CD4-positive, alpha-beta T cell treated with Interleukin-10 for 1 hour (primary cell): ENCODE measurements around the gene CFAP46.
"Not testable (repeated sequence)": the region's sequence is repeated elsewhere in the genome, so short reads cannot be mapped to it uniquely, and the experiment has no call there.

Experiments used
- DNase-seq: peaks from one replicate; pipeline ENCODE4 v3.0.0-alpha.2; 2020

The CFAP46 gene

DNA sequence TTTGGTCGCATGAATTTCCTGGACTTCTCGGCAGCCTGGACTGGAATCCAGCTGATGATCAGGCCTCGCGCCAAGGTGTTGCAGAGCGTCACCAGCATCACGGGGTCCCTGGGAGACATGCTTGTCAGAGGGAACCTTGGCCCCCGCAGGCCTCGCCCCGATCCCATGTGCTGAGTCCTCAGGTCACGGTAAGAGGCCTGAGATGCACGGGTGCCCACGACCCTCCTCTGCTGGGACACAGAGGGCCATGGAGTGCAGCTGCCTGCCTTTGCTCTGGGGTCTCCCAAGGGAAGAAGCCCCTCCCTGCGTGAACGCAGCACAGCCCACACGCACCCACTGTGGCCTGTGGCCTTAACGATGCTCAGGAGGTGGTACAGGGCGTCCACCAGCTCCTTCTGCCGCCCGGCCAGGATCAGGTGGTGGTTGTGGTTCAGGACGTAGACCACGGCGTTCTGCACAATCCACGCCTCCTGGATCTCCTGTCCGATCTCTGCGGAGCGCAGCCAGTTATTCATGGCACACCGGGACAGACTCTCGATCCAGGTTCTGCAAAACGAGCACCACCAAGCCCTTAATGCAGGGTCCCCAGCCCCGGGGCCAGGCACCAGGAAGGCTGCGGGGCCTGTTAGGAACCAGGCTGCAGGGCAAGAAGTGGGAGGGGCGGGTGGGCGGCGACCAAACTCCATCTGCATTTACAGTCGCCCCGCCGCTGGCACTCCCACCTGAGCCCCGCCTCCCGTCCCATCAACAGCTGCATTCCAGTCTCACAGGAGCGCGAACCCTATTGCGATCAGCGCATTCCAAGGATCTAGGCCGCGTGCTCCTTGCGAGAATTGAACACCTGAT, 29.4 kb downstream of the CFAP46 start:
- no peak for DNase-seq

DNA sequence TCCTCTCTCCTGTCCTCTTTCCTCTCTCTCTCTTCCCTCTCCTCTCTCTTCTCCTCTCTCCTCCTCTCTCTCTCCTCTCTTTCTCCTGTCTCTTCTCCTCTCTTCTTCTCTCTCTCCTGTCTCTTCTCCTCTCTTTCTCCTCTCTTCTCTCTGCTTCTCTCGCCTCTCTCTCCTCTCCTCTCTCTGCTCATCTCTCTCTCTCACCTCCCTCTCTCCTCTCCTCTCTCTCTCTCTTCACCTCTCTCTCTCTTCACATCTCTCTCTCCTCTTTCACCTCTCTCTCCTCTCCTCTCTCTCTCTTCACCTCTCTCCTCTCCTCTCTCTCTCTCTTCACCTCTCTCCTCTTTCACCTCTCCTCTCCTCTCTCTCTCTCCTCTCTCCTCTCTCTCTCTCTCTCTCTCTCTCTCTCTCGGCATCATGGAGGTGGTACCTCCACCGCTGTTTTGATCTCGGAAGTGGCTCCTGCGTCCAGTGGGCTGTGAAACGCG, 30.1 kb downstream of the CFAP46 start:
- no peak for DNase-seq

DNA sequence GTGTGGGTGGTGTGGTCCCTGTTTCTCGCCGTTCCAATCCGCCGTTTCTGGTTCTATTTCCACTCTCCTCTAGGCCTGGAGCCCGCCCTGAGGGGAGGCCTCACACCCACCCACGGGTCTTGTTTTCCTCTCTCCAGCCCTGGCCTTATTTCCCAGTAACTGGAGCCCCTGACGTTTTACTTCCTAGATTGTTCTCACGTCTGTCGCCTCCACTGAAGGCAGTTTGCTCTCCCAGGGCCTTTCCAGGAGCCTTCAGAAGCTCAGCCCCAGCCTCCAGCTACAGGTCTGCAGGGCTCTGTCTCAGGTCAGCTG, 30.6 kb downstream of the CFAP46 start:
- no peak for DNase-seq

DNA sequence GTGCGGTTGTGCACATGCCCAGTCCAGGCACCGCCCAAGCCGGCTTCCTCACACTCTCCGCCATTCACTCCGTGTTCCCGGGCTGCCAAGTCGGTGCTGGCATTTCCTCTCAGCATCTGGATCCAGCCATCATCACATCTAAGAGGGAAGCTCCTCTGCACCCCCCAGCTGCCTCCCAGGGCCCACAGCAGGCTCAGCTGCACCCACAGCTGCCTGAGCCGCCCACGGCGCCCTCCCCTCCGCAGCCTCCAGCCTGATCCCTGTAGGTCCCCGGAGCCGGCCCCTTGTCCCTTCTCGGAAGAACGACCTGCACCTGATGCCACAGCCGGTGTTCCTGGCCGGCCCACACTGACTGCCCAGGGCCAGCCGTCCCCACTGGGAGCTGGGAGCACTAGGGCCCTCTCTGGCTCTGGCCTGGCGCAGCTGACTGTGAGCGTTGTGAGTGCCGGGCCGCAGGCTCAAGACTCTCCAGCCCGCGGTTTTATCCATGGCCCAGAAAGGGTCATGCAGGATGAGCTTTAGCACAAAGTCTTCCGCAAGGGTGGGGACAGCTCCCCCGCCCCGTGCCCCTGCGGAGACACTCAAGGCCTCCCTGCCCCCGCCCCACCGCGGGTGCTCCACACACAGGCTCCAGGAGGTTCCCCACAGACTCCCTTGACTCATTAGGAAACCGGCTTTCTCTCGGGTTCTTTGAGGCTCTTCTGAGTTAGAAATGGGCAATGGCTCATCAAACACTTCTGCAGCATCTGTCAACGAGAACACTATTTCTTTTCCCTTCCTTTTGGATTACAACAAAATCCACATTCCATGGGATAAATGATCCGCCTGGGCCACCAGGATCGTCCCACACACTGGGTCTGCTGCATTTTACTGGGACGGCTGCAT, 31.2 kb downstream of the CFAP46 start:
- no peak for DNase-seq

DNA sequence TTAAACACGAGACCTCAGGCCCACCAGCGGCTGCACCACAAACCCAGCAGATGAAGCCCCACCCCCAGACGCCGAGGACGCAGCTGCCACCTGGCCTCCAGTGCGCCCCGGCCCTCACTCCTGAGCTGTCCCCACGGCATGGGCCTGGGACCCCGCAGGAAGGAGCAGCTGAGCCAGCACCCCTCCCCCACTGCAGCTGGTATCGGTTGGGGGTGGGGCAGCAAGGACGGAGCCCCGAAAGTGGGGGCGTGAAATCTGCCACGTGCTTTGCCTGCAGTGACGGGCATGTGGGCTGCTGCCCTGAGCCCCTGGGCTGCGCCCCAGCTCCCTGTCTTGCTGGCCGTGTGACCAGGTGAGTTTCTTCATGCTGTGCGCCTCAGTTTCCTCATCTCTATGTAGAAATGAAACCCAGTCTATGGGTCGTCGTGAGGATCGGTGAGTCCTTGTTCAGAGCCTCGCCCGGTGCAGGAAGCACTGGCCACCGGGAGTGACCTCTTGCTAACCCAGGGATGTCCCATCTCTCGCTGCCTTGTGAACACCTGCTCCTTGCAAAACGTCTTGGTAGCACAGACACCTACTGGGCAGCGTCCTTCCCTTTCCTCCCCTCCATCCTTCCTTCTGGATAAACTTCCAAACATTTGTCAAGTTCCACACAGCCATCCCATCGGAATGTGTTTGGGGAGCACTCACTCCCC, 32.0 kb downstream of the CFAP46 start:
- no peak for DNase-seq

DNA sequence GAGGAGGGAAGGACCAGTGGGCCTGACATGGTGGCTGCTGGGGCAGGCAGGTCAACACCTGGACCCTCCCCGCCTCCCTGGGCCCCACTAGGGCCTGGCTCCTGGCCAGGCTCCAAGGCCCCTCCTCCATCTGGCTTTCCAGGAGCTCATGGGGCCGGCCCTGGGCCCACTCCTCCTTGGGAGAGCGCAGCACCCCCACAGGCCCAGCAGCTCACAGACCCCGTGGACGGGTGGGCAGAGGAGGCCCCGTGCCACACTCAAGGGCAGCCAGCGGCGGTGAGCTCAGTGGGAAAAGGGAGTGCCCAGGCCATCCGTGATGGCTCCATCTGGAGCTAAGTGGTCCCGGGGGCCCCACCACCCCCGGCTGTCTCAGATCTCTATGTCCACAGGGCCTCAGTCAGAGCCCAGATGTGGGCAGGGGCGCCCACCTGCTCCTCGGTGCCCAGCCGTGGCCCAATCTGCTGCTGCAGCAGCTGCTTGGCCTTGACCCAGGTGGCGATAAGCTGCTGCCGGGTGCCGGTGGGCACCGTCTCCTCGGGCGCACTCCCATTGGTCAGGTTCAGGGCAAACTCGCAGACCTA, 32.8 kb downstream of the CFAP46 start:
- no peak for DNase-seq

DNA sequence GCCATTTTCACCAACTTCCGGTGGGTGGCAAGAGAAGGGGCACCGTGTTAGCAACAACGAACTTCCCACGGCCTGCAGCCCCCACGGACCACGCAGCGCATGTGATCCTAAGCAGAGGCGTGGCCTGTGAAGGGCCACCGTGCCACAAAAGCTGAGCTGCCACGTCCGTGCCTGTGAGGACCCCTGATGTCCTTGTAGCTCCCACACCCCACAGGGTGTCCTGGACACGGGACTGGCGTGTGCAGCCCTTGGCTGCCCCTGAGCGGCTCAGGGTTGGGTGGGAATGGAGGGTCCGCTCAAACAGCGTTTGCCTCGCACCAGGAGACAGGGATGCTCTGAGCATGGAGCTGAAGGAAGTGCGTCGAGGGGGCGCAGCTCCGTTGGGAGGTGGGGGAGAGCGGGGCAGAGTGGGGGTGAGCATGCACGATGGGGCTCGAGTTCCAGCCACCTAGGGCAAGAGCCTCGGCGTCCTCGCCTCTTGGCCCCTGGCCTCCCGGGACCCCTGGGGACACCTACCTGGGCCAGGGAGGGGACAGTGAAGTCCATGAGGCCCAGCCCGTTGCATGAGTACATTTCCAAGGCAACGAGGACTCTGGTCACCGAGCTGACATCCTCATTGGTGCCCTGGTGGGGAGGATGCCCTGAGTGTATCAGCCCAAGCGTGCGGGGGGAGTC, 33.6 kb downstream of the CFAP46 start:
- DNase-seq, result no peak

DNA sequence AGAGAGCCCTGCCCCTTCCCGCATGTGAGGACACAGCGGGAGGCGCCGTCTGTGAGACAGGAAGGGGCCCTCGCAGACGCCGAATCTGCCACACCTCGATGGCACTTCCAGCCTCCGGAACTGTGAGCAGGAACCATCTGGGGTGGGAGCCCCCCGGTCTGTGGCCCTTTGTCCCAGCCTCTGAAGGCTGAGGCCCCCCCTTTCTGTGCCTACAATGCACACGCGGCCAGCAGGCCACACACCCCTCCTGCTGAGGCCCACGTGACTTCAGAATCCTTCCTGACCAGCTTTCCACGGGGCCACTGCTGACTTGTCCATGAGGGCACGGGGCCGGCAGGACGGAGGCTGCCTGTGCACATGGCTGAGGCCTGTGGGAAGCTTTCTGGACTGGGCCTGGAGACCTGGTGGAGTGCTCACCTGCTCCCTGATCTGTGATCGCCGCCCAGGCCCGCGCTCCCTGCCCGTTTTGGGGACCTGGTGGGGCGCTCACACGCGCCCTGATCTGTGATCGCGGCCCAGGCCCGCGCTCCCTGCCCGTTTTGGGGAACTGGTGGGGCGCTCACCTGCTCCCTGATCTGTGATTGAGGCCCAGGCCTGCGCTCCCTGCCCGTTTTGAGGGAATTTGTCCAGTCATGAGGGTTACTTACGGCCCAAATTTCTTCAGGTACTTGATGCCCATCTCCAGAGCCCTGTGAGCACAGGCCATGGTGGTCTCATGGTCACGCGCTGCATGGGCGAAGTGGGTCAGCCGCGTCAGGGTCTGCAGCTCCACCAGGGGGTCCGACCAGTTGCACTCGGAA, 34.3 kb downstream of the CFAP46 start:
- DNase-seq, result no peak

DNA sequence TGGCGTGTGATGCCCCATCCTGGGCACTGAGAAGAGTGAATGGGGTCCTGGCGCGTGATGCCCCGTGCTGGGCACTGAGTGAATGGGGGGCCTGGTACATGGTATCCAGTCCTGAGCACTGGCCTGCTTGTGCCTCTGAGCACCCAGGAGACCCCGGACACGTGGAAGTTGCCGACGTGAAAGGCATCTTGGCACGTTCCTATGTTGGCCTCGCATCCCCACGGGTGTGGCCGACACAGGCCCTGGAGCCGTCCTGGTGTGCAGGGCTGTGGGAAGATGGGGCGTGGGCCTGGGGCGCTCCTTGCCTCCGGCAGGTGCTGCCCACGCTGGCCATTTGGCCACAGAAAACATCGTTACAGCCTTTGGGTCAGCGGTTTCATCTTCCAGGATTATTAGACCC, 35.5 kb downstream of the CFAP46 start:
- DNase-seq, result no peak

DNA sequence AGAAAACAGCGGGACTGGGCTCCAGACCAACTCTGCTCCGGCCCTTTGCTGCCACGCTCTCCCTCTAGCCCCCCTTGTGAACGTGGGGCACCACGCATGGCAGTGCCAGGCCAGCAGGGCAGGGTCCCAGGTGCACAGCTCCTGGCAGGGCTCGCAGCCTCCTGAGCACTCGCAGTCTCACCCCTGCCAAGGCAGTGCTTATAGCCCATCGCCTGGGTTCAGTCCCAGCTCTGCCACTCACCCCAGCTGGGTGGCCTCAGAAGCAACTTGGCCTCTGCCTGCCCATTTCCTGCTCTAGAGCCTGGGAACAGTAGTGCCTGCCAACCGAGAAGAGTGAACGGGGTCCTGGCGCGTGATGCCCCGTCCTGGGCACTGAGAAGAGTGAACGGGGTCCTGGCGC, 36.3 kb downstream of the CFAP46 start:
- no peak for DNase-seq

DNA sequence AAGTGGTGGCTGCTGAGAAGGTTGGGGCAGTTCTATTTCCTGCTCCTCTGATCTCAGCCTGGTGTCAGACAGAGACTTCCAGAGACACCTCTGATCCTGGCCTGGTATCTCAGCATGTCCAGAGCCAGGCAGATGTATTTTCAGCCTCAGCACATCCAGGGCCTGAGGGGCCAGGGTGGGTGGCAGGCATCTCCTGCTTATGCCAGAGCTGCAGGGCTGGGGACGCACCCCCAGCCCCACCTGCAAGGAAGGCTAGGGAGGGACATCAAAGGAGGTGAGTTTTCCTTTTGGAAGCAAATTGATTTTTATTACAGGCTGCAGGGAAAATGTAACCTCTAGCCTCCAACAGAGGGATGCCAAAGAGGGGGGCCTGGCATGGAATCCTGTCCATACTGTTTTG, 36.7 kb downstream of the CFAP46 start:
- DNase-seq, result no peak

DNA sequence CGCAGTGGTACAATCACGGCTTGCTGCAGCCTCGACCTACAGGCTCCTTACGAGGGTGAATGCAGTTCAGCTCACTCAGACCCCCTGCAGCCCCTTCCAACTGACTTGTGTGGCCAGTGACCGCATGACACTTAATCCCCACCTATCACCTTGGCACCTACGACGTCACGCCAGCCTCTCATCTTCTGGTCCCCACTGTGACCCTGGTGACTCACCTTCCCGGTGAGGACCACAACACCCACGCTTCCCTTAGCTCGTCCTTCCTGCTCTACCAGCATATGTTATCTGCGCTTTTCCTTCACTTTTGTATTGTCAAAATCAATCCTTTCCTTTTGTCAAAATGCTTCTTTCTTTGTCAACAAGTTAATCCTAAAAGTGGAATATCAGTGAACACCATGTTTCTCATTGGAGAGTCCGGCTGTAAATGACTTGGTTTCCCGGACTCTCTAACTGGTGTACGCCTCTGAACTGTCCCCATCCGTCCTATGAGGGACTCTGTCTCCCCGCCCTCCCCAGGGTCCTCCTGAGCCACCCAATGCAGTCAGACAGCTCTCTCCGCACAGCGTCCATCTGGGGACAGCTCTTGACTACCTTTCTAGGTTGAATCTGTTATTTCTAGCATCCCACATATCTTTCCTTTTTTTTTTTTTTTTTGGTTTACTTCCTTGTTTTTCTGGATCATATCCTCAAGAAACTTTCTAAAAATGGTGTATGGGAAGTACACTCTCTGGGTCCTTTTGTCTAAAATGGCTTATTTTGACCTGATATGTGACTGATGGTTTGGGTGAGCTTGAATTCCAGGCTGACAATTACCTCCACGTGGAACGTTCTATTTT, 37.3 kb downstream of the CFAP46 start:
- no peak for DNase-seq

DNA sequence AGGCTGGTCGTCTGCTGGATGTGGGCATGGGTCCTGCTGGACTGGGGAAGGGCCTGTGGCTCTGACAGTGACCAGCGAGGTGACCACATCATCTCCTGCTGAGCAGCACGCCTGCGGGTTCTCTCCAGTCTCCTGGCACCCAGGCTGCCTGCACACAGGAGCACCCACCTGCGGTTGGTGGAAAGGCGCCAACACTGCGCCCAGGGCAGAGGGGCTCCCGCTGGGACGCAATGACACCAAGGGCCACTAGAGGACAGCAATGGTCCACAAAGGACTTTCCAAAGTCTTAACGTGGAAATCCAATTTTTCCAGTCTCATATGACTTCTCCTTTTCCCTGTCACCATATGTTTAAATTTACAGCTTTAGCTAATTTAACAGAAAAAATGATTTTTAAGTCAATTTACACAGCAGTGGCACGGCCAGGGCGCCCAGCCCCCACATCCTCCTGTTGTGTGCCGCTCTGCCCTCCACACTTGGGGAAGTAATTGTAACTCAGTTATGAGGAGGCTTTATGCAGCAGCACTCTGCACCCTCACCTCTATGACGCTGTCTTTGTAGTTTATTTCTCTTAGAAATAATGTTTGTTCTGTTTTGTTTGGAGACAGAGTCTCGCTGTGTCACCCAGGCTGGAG, 38.1 kb downstream of the CFAP46 start:
- peak; percentile 9 for DNase-seq

DNA sequence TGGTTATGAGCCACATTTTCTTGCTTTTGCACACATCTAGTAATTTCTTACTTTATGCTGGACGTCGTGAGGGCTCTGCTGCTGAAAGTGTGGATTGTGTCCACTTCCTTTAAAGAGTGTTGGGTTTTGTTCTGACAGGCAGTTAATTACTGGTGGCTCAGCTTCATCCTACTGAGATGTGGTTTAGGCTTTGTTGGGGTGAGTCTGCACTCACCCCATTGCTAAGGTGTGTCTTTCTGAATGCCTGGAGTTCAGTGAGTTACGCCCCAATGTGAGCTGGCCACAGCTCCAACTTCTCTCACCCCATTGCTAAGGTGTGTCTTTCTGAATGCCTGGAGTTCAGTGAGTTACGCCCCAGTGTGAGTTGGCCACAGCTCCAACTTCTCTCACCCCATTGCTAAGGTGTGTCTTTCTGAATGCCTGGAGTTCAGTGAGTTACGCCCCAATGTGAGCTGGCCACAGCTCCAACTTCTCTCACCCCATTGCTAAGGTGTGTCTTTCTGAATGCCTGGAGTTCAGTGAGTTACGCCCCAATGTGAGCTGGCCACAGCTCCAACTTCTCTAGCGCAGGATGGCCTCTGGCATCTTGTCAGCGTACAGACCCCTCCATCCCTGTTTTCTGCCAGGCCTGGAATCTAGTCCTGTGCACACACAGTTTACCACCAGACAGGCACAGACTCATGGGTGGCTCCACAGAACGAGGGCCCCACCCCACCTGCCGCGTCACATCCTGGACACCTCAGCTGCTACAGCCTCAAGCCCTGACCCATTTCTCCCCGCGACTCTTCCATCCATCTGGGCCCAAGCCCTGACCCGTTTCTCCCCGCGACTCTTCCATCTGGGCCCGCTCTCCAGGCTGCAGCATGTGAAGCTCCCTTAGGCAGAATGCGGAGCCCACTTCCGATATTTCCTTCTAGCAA, 39.5 kb downstream of the CFAP46 start:
- not testable (repeated sequence) for DNase-seq

DNA sequence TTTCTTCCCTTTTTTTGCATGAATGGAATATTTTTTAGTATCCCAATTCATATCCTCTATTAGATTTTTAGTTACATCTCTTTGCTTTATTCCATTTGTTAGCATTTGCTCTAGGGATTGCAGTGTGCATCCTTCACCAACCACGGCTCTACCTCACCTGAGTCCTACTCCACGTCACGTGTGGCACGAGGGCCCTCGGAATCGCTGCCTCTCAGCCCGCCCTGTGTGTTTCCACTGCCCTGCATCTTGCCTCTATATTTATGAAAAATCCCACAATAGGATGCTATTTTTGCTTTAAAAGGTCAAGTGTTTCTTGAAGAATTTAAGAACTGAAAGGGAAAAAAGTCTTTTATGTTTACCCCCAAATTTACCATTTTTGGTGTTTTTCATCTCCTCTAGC, 41.0 kb downstream of the CFAP46 start:
- DNase-seq, result no peak

DNA sequence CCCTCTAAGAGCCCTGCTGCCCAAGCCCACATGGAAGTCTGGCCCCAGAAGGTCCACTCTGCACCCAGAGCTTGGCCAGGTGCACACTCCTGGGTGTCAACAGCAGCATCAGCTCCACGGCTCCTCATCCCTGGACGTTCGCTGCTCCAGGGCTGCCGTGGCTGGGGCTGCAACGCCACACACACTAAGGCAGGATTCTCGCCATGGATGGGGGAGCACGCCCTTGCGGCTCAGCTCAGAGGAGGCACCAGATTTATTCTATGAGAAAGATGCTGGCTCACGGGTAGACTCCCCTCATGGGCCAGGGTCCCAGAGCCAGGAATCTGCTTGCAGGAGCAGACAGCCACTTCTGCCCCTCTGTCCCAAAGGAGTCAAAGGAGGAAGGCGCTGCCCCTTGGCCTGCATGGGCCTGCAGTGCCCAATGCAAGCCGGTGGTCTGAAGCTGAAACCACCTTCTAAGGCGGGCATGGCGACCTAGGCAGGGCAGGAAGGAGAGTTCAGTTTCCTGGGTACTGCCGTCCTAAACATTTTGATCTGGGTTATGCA, 42.1 kb downstream of the CFAP46 start:
- DNase-seq, result no peak

DNA sequence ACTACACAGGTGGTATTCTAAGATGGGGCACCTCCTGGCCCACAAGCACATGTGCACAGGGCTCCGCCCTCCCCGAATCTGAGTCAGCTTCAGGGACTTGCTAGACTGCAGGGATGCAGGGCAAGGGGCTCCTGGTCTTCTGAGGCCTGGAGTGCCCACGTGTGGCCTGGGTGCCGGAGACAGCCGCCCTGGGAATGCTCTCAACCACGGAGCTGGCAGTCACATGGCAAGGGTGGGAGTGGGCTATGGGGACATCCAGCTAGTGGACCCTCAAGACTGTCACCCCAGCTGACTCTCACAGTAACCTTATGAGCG, 42.7 kb downstream of the CFAP46 start:
- DNase-seq, result no peak

DNA sequence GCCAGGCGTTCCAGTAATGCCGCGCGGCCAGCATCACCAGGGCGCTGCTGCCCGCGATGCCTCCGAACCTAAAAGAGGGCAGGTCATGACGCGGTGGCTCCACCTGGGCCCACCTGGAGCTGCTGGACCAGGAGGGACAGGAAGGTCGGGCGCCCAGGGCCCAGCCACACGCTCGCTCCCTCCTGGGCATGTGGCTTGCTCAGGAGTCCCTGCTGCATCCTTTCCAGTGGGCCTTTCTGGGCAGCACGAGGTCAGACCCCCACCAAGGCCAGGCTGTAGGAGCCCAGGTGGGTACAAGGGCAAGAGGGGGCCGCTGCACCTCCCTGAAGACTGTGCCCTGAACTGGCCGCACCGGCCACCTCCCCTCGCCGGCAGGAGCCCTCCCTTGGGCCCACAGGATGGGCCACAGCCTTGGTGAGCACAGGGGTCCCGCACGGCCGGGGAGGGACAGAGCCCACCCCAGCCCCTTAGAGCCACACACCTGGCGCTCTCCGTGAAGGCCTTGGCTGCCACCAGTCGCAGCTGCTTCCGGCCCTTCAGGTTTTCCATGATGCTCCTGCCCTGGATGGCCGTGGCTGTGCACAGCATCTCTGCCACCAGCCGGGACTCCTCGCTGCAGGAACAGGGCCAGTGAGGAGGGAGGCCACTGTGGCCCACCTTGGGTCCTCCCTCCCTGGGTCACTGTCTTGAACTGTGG, 43.2 kb downstream of the CFAP46 start:
- DNase-seq, result no peak
